ENCODE data around the gene STX5. TPM values are rescaled to one million over a fixed set of nuclear protein-coding genes. Genes with fewer than 3 reads are reported as not detected.

Gene STX5
- total and polyA plus RNA-seq, 9 of the 15 experiments (the other 6 are each of a cell fraction or from before 2014, with no cell fraction given) = 2.8 to 28.6 (median 23.7) TPM

- TF ChIP-seq, protein P1, sequence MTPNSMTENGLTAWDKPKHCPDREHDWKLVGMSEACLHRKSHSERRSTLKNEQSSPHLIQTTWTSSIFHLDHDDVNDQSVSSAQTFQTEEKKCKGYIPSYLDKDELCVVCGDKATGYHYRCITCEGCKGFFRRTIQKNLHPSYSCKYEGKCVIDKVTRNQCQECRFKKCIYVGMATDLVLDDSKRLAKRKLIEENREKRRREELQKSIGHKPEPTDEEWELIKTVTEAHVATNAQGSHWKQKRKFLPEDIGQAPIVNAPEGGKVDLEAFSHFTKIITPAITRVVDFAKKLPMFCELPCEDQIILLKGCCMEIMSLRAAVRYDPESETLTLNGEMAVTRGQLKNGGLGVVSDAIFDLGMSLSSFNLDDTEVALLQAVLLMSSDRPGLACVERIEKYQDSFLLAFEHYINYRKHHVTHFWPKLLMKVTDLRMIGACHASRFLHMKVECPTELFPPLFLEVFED (CRISPR knock-in tag; conservative IDR thresholded peaks at IDR 0.05) = peak; percentile 96
- TF ChIP-seq MEF2A (IDR thresholded peaks at IDR 0.05; ENCODE audit: control insufficient read depth, low read depth, low read length) (no peak), ZNF212 (CRISPR knock-in tag; IDR thresholded peaks at IDR 0.05) (no peak), SIN3B (IDR thresholded peaks at IDR 0.05; ENCODE audit: low read depth) (no peak; the same call in 1 of the 2 replicates), ID3 (CRISPR knock-in tag; IDR thresholded peaks at IDR 0.05) (no peak), ID3 (tag; IDR thresholded peaks at IDR 0.05) (peak; percentile 73; the same call in 1 of the 2 replicates), GTF3C2 (IDR thresholded peaks at IDR 0.05; ENCODE audit: borderline replicate concordance, extremely low read depth, insufficient read length) (no peak), SRF (CRISPR knock-in tag; IDR thresholded peaks at IDR 0.05) (peak; percentile 3 to 63; a peak in 1 of 4 replicates), TEAD4 (IDR thresholded peaks at IDR 0.05; ENCODE audit: low read length) (peak; percentile 48), TEAD4 (CRISPR knock-in tag; IDR thresholded peaks at IDR 0.05; ENCODE audit: borderline replicate concordance) (no peak), RFX1 (IDR thresholded peaks at IDR 0.05) (no peak), WHSC1 (IDR thresholded peaks at IDR 0.05; ENCODE audit: low read length) (no peak), NFIC (IDR thresholded peaks at IDR 0.05) (peak; percentile 84), ZNF584 (CRISPR knock-in tag; IDR thresholded peaks at IDR 0.05; ENCODE audit: low read depth) (no peak)
- TF ChIP-seq, protein P2, sequence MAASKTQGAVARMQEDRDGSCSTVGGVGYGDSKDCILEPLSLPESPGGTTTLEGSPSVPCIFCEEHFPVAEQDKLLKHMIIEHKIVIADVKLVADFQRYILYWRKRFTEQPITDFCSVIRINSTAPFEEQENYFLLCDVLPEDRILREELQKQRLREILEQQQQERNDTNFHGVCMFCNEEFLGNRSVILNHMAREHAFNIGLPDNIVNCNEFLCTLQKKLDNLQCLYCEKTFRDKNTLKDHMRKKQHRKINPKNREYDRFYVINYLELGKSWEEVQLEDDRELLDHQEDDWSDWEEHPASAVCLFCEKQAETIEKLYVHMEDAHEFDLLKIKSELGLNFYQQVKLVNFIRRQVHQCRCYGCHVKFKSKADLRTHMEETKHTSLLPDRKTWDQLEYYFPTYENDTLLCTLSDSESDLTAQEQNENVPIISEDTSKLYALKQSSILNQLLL (CRISPR knock-in tag; IDR thresholded peaks at IDR 0.05; ENCODE audit: borderline replicate concordance) = no peak
- TF ChIP-seq, protein P3, sequence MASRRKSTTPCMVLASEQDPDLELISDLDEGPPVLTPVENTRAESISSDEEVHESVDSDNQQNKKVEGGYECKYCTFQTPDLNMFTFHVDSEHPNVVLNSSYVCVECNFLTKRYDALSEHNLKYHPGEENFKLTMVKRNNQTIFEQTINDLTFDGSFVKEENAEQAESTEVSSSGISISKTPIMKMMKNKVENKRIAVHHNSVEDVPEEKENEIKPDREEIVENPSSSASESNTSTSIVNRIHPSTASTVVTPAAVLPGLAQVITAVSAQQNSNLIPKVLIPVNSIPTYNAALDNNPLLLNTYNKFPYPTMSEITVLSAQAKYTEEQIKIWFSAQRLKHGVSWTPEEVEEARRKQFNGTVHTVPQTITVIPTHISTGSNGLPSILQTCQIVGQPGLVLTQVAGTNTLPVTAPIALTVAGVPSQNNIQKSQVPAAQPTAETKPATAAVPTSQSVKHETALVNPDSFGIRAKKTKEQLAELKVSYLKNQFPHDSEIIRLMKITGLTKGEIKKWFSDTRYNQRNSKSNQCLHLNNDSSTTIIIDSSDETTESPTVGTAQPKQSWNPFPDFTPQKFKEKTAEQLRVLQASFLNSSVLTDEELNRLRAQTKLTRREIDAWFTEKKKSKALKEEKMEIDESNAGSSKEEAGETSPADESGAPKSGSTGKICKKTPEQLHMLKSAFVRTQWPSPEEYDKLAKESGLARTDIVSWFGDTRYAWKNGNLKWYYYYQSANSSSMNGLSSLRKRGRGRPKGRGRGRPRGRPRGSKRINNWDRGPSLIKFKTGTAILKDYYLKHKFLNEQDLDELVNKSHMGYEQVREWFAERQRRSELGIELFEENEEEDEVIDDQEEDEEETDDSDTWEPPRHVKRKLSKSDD (conservative IDR thresholded peaks at IDR 0.05; ENCODE audit: low read length) = no peak
These were observed 23.9 kb upstream of the STX5 start (continued) for GRCh38 chr11:62855571-62856332.

Measured in K562 (cell line).